ENCODE measurements around the gene JAK1.

Gene JAK1

DNA sequence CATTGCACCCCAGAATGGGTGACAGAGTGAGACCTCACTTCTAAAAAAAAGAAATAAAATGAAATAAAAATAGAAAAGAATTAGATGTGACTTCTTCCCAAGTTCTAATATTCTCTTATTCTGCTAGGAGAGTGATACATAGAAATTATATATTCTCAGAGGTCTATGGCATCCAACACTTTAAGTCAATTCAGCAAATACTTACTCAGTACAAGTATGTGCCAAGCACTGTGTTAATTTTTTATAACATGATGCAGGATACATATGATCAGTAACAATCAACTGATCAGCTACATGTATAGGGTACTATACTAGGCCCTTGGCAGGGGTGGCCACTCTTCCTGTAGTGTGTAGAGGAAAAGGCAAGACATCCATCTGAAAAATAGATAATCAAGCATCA is 13.0 kb upstream of the JAK1 start:
- no peak for DNase-seq

DNA sequence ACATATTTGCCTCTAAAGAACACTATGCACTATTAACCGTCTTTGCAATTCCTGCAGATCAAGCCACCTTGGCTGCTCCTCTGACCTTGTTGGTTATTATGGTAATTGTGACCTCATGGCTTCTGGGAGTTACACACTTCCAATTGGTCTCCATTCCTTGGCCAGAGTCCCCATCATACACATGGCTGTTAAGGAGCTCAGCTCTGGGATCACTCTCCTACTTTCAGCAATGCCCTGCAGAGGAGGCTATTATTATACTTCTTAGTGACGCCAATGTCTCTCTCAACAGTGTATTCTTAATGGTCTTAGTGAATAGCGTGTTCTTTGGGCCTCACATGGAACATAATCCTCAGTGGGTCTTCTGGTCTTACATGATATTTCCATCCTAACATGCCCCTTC is 10.0 kb upstream of the JAK1 start:
- no peak for DNase-seq

DNA sequence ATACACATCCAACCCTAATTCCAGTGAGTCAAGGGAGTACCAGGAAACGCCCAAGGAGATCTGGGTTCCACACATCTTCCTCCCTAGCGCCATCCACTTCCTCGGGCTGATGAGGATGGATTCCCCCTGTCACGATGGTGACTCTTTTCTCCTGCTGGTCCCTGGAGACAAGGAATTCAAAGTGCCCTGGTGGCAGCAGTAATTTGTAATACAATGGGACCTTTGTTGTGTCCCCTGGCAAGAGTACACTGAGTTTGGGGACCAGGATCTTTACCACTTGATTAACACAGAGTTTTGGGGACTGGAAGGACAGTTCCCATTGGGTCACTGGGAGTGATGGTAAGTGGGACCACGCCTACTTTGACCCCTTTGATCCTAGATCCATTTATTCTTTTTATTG is 9.4 kb upstream of the JAK1 start:
- DNase-seq: no peak

DNA sequence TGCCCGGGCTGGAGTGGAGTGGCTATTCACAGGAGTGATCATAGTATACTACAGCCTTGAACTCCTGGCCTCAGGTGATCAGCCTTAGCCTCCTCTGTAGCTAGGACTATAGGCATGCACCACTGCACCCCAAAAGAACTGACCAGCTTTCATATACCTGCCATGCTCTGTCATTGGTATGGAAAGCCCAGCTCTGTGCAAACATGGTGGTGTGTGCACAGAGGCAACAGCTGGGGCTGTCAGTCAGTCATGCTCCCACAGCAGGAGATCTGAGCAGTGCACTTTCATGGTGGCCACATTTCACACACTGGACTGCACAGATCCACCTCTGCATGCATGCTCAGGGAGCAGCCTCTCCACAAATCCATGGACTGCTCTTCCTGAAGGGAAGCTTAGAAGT is 8.8 kb upstream of the JAK1 start:
- no peak for DNase-seq

DNA sequence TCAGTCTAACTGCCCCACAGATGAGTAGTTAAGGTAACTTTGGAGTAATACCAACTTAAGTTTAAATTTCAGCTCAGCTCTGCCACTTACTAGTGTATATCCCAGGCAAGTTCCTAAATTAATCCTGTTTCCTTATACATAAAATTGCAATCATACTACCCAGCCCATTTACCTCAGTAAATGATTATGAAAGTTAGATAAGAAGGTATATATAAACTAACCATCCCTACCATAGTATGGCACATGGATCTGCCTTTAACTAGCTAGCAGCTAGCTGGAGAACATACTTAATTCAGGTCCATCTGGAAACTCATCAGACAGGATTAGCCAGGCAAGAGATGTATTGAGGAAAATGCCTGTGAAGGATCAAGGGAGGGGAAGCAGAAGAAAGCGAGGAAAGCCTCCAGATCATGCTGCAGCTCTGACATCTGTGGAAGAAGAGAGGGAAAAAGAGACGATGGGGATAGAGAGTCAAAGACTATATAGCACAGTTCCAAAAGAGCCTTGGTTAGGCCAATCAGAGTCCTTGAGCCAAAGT is 8.0 kb upstream of the JAK1 start:
- DNase-seq: no peak

DNA sequence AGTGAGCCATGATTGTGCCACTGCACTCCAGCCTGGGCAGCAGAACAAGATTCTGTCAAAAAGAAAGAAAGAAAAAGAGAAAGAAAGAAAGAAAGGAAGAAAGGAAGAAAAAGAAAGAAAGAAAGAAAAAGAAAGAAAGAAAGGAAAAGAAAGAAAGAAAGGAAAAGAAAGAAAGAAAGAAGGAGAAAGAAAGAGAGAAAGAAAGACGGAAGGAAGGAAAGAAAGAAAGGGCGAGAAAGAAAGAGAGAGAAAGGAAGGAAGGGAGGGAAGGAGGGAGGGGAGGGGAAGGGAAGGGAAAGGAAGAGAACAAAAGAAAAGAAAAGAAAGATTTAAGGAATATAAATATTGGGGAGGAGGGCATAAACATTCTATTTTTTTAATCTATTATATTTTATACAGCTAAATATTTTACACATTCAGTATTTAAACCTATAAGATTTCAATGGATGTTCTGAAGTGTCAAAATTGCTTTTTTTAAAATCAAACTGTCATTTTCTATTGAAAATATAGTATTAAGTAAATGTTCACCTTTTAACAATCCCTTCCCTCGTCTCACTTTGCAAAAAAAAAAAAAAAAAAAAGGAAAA is 6.8 kb upstream of the JAK1 start:
- no peak for DNase-seq

DNA sequence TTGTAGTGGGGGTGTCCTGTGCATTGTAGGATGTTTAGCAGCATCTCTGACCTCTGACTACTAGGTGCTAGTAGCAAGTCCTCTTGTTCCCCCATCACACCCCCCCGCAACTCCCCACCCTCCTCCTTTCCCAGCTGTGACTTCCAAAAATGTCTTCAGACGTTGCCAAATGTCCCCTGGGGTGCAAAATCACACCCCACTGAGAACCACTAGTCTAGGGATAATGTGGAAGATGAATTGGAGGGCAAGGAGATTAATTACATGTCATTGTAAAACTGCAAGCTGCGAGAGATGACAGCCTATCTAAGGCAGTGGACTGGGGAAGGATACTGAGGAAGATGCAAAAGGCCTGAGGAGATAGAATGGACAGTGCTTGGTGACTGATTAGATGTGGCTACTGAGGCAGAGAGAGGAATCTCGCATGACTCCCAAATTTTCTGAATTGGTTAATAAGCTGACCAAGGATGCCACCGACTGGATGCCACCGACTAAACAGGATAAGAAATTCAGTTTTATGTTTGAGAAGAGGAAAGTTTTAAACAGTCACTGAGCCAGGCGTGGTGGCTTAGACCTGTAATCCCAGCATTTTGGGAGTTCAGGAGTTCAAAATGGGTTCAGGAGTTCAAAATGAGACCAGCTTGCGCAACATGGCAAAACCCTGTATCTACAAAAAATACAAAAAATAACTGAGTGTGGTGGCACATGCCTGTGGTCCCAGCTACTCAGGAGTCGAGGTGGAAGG is 3.1 kb upstream of the JAK1 start:
- DNase-seq: no peak

DNA sequence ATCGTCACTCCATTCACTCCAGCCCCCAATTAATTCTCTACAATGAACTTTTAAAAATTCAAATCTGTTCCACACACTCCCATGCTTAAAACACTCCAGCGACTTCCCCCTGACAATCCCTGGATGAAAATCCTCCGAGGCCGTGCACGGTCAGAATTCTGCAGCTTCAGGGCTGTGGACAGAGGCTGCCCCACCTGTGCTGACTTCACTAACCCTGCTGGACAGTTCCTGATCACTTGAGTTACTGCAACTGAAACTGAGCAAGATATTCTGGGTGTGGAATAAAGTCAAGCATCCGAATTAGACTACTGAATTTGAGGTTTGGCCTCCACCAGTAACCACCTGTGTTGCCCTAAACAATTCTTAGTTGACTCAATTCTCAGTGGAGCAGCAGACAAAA is 1.0 kb upstream of the JAK1 start:
- DNase-seq: no peak

DNA sequence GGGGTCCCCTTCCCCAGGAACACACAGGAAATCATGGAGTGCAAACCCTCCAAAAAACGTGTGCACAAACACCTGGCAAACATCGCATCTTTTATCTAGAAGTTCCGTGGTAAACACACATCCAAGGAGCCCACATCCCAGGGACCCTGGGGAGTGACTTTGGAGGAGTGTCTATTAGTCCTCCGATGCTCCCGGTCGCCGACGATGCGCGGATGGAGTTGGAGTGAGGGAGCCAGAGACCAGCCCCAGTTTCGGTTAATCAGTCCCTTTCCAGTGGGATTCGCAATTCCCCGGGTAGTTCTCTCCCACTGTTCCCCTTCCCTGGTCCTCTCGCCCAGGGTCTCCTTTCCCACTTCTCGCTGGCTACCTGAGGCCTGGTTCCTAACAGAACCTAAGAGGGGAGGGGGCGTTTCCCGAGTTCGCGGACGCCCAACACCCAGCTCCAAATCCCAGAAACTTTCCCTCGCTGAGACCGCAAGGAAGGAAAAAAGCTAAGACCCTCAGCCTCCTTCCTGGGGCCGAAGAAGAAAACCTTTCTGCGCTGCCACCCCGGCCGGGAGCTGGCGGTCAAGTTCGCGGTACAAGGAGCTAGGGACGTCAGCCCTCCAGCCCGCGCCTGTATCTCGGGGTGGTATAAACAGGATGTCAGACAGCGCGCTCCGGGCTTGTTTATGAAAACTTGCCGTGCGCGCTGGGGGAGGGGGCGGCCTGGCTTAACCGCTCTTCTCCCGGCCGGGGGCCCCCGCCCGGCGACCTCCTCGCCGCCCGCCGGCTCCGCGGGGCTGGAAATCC is 787 bp downstream of the JAK1 start:
- peak; percentile 76 to 82 for DNase-seq

DNA sequence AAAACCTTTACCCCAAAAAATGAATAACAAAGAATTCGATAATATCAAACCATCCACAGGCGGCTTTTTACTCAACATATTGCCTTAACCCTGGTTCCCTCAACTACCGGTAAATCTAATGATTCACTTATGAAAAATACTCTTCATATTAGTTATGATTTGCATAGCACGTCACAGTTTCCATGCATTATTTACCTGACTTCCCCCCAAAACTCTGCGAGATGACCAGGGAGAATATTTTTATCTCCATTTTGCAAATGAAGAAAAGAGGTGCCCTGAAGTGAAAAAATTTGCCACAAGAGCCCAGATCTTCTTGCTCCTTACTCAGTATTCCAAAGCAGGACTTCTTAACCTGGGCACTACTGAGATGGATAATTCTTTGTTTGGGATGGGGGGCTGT is 2.9 kb downstream of the JAK1 start:
- no peak for DNase-seq

DNA sequence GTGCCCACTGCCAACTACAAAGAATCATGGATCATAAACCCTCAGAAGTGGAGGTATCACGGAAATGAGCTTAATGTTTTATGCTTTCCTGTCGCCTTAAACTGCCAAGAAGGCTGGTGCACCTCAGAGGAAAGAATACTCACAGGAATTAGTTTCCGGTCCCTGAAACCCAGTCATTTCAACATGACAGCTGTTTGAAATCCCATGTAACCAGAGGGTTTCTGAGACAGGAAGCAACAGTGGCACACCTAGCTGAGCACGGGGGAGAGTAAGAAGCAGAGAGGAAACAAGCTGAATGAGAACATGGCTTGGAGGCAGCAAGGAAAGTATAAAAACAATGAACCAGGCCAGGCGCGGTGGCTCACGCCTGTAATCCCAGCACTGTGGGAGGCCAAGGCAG is 3.9 kb downstream of the JAK1 start:
- peak; percentile 19 to 48 for DNase-seq

DNA sequence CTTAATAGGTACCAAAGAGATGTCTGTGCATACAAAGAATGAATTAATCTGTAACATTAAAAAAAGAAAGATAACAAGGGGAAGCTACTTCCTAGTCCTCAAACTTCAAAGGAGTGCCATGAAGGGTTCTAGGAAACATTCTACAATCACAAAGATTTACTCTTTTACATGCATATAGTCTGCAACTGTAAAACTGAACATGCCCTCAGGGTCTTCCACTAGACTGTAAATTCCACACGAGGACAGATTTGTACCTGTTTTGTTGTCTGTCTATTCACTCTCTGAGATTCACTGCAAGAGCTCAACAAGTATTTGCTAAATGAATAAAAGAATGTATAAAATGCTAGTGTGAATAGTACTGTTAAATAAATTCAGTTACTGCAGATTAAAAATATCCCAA is 4.4 kb downstream of the JAK1 start:
- no peak for DNase-seq

DNA sequence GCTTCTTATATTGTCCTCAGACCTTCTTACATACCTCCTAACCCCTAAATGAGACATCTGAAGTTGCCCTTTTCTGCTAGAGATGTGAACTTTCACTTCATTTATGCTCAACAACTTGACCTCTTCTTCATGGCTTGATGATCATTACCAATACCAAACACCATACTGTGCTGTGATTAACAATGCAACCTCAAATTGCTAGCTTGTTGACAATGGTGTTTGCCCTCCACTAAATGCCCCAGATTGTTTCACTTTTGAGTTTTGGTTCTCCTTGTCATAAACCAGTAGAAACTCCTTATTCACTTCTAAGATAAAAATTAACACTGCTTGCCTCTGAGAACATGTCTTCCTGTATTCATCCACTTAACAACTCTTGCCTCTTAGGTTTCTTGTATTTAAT is 5.6 kb downstream of the JAK1 start:
- DNase-seq: peak in 1 of 2 donors; percentile 27

DNA sequence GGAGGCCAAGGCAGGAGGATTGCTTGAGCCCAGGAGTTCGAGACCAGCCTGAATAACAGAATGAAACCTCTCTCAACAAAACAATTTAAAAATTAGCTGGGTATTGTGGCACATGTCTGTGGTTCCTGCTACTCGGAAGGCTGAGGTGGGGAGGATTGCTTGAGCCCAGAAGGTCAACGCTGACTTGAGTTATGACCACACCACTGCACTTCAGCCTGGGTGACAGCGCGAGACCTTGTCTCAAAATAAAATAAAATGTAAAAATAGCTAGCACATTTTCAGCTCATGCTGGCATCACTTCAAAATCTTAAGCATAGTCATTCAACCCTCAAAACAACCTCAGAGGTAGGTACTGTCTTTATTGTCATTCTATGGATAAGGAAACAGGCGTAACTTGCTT is 6.4 kb downstream of the JAK1 start:
- DNase-seq: no peak

DNA sequence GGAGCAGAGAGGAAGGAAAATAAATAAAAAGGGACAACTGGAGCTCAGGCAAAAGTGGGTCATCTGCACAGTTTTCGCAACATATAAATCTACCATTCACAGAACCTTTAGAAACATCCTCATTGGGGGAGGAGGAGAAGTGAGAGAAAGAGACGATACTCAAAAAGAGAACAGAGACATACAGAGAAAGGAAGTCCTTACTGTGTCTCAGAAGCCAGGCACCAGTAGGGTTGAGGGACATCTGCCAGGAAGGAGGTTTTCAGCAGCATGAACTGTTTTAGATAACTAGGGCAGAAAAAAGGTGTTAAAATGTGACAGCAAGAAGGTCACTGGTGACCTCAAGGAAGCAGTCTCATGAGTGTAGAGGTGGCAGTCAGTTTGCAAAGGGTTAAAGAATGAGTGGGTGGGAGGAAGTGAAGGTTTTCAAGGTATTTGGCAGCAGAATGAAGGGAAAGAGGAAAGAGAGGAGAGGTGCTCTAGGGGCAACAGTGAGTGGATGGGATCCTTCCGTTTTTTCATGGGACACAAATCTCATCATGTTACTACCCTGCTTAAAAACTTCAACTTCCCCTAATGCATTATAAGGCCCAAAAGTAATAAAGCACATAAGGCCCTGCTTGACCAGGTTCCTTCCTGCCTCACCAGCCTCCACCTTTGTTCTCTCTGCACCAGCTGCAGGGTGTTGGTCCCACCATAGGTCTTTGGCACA is 9.5 kb downstream of the JAK1 start:
- peak; percentile 17 to 40 for DNase-seq

DNA sequence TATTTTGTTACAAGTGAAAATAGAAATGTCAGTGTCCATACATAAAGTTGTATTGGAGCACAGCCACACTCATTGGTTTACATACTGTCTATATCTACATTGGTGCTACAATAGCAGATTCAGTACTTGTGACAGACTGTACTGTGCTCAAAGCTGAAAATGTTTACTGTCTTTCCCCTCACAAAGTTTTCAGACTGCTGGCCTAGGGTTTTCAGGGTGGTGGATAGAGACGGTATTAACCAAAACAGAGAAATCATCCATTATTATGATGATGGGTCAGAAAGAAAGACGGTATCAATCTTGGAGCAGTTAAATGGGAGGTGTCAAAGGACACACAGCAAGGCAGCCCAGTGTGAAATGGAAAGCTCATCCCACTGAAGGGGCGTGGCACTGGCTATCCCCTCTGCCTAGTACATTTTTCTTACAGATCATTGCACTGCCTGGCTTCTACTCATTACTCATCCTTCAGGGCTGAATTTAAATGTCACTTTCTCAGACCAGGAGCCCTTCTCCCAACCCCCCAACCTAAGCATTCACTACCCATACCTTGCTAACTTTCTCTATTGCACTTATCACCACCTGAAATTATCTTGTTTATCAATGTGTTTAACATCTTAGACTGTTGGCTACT is 10.2 kb downstream of the JAK1 start:
- no peak for DNase-seq

DNA sequence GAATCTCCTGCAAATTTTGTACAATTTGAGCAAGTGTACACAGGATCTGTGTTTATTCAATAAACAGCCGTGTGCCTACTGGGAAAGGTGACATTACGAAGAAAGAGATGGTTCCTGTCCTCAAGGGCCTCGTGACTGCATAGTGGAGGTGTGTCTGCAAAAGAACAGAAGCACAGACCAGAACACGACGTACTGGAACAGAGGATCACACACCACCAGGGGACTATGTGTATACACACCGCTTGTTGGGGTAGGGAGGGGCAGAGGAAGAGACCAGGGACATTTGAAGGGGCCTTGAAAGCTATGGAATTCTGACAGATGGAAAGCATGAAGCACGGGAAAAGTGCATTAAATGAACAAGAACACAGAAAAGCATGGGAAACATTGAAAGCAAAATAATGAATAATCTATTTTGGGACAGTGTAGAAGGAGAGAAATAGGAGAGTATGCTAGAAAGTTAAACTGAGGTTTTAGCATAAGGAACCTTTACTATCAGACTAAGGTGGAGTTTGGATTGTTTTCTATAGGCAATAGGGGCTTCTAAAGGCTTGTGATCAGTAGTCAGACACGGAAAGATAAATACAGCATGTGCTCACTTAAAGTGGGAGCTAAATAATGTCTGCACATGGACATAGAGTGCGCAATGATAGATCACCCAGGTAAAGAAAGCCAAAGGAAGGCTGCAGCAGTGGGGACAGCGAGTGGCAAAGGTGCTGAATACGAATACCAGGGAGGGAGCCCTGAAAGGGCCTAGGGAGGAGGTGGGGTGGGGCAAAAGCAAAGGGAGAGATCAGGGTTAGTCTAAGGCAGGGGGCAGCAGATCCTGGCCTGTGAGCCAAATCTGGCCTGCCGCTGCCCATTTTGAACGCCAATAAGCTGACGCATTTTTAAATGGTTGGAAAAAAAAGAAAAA is 11.0 kb downstream of the JAK1 start:
- DNase-seq: no peak

DNA sequence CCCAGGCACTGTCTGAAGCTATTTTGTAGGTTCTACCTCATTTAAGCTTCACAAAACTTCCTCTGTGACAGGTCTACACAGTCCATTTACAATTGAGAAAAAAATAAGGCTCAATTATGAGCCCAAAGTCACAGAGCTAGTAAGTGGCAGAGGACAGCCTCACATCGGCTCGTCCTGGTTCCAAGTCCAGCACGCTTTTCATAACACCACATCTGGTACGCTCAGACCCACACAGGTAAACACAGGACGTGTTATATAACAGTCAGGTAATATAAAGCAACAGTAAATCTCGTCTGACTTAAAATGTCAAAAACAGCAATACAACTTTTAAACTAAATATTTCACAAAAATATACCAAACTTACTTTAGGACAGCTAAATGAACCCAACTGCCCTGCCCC is 13.1 kb downstream of the JAK1 start:
- DNase-seq: no peak

DNA sequence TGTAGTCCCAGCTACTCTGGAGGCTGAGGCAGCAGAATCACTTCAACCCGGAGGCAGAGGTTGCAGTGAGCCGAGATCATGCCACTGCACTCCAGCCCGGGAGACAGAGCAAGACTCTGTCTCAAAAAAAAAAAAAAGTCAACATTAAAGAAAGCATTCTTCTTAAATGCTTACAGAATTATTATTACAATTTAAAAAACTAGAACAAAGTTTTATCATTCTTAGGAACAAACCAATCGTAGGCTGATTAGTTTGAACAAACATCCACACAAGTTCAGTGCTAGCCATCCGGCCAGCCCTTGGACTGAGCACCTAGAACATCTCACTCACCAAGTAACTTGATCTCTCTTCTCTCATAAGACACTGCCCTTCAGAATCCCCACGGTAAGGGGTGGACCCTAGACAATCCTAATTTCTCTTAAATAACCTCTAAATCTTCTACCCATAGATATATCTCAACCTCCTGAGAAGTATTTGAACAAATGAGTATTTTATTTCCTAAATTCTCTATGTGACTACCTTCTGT is 16.0 kb downstream of the JAK1 start:
- DNase-seq: no peak

DNA sequence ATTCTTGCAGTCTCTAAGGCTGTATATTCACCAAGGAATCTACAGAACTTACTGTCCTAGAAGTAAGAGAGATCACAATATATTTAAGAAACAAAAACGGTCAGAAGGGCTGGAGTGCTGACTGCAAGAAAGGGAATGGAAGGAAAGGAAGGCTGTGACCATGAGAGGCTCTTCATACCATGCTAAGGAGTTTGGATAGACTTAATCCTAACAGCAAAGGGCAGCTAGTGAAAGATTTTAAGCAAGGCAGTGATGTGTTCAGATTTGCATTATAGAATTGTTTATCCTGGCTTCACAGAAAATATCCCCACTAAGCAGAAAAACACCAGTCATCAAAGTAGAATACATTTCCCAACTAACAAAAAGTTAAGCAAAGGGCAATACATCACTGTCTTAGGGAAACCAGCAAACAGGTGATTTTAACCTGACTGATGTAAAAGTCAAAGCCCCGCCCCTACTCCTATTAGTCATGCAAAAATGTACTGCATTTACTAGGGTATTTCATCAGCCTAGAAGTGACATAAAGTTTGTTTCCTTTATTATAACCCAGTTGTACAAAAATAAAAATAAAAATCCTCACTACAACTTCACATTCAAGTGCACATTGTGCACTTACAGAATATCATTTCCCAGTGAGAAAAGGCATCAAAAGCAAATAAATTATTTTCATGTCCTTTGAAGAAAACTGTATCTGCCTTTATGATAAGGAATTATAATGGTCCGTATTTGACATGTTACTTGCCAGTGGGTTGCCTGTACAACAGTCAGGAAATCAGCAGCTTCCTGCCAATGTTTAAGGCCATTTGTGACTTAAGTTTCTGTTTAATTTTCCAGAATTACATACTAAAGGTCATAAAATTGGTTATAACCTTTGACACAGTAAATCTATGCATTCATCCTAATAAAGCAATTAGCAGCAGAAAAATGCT is 17.2 kb downstream of the JAK1 start:
- peak in 1 of 2 donors; percentile 33 for DNase-seq
